ENCODE results near the gene BRCA2. TPM values are rescaled to one million over a fixed set of nuclear protein-coding genes. Genes with fewer than 3 reads are reported as not detected.

Gene BRCA2
- total and polyA plus RNA-seq, 5 donors from 2014 or later = 1.3 to 7.6 (median 2.0) TPM

DNA sequence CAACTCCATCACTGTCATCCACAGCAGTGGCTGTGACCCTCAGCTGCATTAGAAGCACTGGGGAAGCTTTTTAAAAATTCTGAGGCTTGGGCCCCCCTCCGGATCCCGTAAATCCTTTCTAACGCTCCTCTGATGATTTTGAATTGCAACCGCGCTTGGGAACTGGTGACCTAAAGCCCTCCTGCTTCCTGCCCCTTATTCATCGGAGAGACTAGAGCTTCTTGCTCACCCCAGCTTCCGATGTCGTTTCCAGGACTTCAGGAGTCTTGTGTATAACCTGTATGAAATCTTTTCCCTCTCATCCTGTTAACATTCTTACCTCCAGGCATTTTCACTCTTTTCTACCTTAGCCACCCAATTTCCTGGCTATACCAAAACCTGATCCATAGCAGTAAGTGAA, 14.9 kb upstream of the BRCA2 start:
- no peak for ATAC-seq (ENCODE audit: low read depth in 2 of 2)
- Histone ChIP-seq H3K27me3 (ENCODE audit: control insufficient read depth, insufficient read depth, low read length) (peaks cover 37% of the 10 kb centered on the region), H3K36me3 (ENCODE audit: control insufficient read depth, insufficient read depth, low read length) (no peaks in the 10 kb centered on the region), H3K4me3 (ENCODE audit: low read depth, low read length) (no peak overlapping the region), H3K27ac (ENCODE audit: insufficient read depth, low read length, poor library complexity, severe bottlenecking) (no peak overlapping the region), H3K9me3 (ENCODE audit: control insufficient read depth in 2 of 2, low read length in 2 of 2) (no peaks in the 10 kb centered on the region), H3K4me1 (ENCODE audit: control insufficient read depth, insufficient read depth, low read length, poor library complexity, severe bottlenecking) (no peaks in the 10 kb centered on the region)
- Mint-ChIP-seq H3K27ac (no peak overlapping the region), H3K27me3 (peaks cover 30% of the 10 kb centered on the region), H3K4me3 (no peak overlapping the region), H3K4me1 (no peaks in the 10 kb centered on the region), H3K36me3 (no peaks in the 10 kb centered on the region), H3K9me3 (no peaks in the 10 kb centered on the region)
- DNase-seq = no peak

DNA sequence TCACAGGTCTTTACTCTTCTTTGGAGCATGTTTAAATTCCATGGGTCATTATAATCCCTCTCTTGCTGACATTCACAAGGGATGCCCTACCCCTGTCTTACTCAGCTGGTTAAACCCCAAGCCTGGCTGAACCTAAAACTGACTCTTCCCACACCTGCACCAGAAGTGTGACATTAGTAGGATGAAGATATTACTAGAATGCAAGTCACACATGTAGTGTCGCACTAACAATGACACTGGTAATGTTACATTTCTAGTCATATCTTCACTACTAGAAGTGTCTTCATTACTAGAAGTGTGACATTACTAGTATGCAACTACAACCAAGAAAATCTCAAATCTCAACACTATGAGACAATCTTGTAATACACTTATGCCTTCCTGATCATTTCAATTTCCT, 14.4 kb upstream of the BRCA2 start:
- Mint-ChIP-seq H3K27ac (no peak overlapping the region), H3K27me3 (peaks cover 29% of the 10 kb centered on the region)
- H3K4me1 ChIP-seq (ENCODE audit: control insufficient read depth, insufficient read depth, low read length, poor library complexity, severe bottlenecking) = no peaks in the 10 kb centered on the region

DNA sequence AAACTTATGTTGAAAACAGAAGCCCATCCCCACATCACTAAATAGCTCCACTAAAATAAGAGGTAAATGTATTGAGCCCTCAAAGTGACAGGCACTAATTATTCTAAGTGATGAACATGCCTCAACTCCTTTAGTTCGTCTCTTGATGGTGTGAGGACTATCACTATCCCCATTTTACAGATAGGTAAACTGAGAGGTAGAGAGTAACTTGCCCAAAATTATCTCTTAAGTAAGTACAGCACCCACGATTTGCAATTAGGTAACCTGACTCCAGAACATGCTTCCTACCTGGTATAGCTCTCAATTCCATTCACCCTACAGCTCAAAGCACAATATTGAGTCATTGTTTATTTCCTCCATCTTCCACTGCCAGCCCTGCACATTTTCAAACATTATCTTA, 12.8 kb upstream of the BRCA2 start:
- Histone ChIP-seq H3K4me1 (ENCODE audit: control insufficient read depth, insufficient read depth, low read length, poor library complexity, severe bottlenecking) (no peaks in the 10 kb centered on the region), H3K36me3 (ENCODE audit: control insufficient read depth, insufficient read depth, low read length) (no peaks in the 10 kb centered on the region), H3K9me3 (ENCODE audit: control insufficient read depth in 2 of 2, low read length in 2 of 2) (no peaks in the 10 kb centered on the region), H3K27ac (ENCODE audit: insufficient read depth, low read length, poor library complexity, severe bottlenecking) (no peak overlapping the region), H3K27me3 (ENCODE audit: control insufficient read depth, insufficient read depth, low read length) (peaks cover 30% of the 10 kb centered on the region), H3K4me3 (ENCODE audit: low read depth, low read length) (no peak overlapping the region)
- H3K27ac Mint-ChIP-seq = no peak overlapping the region
- H3K4me3 Mint-ChIP-seq = no peak overlapping the region
- H3K27me3 Mint-ChIP-seq = peaks cover 23% of the 10 kb centered on the region
- DNase-seq = no peak
- no peaks in the 10 kb centered on the region for H3K9me3 Mint-ChIP-seq
- no peaks in the 10 kb centered on the region for H3K36me3 Mint-ChIP-seq
- no peaks in the 10 kb centered on the region for H3K4me1 Mint-ChIP-seq
- ATAC-seq (ENCODE audit: low read depth in 2 of 2) = no peak

More for the DNA sequence above, 14.4 kb upstream of the BRCA2 start:
- Histone ChIP-seq H3K4me3 (ENCODE audit: low read depth, low read length) (no peak overlapping the region), H3K27me3 (ENCODE audit: control insufficient read depth, insufficient read depth, low read length) (peaks cover 35% of the 10 kb centered on the region), H3K27ac (ENCODE audit: insufficient read depth, low read length, poor library complexity, severe bottlenecking) (no peak overlapping the region), H3K9me3 (ENCODE audit: control insufficient read depth in 2 of 2, low read length in 2 of 2) (no peaks in the 10 kb centered on the region), H3K36me3 (ENCODE audit: control insufficient read depth, insufficient read depth, low read length) (no peaks in the 10 kb centered on the region)
- Mint-ChIP-seq H3K36me3 (no peaks in the 10 kb centered on the region), H3K4me3 (no peak overlapping the region), H3K4me1 (no peaks in the 10 kb centered on the region), H3K9me3 (no peaks in the 10 kb centered on the region)
- DNase-seq = no peak
- ATAC-seq (ENCODE audit: low read depth in 2 of 2) = no peak

DNA sequence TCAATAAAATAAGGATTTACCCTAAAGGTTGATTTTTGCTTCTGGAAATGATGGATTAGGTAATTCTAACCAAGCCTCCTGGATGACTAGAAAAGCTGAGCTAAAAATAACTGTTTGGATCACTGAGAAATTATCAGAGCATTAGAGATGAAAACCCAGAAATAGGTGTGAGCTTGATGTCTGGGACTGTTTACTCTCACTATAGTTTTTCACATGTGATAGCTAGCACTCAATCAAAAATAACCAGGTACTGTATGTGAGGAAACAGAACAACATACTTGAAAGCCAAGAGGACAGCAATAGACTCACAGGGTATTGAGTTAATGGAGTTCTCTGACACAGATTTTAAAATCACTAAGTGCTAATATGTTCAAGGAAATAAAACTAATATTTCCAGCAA, 9.7 kb upstream of the BRCA2 start:
- Histone ChIP-seq H3K9me3 (ENCODE audit: control insufficient read depth in 2 of 2, low read length in 2 of 2) (no peaks in the 10 kb centered on the region), H3K27ac (ENCODE audit: insufficient read depth, low read length, poor library complexity, severe bottlenecking) (no peak overlapping the region), H3K4me3 (ENCODE audit: low read depth, low read length) (no peak overlapping the region), H3K27me3 (ENCODE audit: control insufficient read depth, insufficient read depth, low read length) (peaks cover 14% of the 10 kb centered on the region), H3K4me1 (ENCODE audit: control insufficient read depth, insufficient read depth, low read length, poor library complexity, severe bottlenecking) (no peaks in the 10 kb centered on the region), H3K36me3 (ENCODE audit: control insufficient read depth, insufficient read depth, low read length) (no peaks in the 10 kb centered on the region)
- peaks cover 13% of the 10 kb centered on the region for H3K27me3 Mint-ChIP-seq
- no peaks in the 10 kb centered on the region for H3K9me3 Mint-ChIP-seq
- H3K36me3 Mint-ChIP-seq = no peaks in the 10 kb centered on the region
- H3K27ac Mint-ChIP-seq = no peak overlapping the region
- H3K4me3 Mint-ChIP-seq = no peak overlapping the region
- ATAC-seq (ENCODE audit: low read depth in 2 of 2) = no peak
- H3K4me1 Mint-ChIP-seq = peaks cover 0 to 13% (median 7%) of the 10 kb centered on the region in 4 donors
- DNase-seq = no peak

DNA sequence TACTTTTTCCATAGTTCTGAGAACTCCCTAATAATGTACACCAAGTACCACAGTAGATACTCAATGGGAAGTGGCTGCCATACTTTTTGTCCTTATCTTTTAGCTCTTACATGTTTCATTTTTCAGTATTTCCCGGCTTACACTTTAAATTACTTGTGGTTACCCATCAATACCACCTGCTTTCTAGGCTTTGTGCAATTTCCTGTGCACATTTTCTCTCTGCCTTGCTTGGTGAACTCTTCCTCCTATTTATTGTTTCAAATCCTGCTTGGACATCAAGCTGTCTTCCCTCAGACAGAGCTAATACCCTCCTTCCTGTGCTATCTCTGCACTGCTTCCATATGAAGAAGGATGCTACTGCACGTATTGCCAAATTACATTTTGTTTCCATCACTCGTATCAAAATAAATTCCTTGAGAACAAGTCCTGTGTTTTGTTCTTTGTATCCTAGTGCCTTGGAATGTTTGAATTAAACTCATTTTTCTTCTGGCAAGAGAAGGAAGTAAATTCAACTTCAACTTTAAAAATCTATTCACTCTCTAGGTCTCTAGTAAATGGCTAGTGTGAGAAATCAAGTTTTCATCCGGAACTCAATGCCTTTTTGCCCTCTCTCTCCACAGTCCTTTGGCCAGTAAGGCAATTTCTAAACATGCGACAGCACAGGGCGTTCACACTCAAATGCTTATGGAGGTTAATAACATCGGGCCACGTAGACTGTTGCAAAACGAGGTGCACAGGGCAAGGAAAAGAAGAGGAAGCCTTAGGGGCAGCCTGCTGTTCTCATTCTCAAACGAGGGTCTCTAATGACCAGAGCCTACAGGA, 5.8 kb upstream of the BRCA2 start:
- DNase-seq = no peak
- no peak overlapping the region for H3K4me3 Mint-ChIP-seq
- H3K27ac Mint-ChIP-seq = no peak overlapping the region

DNA sequence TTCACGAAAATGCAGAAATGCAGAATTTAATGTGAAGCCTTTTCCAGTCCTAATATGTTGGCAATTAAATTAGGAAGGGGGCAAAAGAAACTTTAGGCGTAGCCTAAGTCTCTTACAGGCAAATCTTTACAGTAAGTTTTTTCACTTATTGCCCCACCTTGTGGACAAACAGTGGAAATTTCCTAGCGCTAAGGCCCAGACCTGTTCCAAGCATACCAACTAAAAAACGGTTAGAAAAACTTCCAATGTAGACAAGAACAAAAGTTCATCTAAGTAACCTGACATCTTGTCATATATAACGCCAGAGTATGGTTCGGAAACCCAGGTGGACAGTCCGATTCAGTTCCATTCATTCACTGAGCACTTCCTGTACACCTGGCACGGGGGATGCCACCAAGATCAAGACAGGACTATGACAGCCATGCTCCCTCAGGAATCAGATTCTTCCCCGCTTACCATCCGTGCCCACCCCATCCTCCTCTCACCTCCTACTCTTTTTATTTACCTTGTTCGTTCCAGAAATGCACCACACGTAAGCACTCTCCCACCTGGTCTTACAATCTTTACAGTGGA, 5.1 kb upstream of the BRCA2 start:
- H3K36me3 Mint-ChIP-seq = no peaks in the 10 kb centered on the region
- H3K27ac ChIP-seq (ENCODE audit: insufficient read depth, low read length, poor library complexity, severe bottlenecking) = no peak overlapping the region
- peaks cover 4% of the 10 kb centered on the region for H3K27me3 ChIP-seq (ENCODE audit: control insufficient read depth, insufficient read depth, low read length)
- peaks cover 0 to 22% (median 12%) of the 10 kb centered on the region in 4 donors for H3K4me1 Mint-ChIP-seq
- peak in 2 of 3 donors; percentile 44 to 69 for DNase-seq
- H3K4me3 ChIP-seq (ENCODE audit: low read depth, low read length) = peak overlapping the region; percentile 22
- H3K27me3 Mint-ChIP-seq = peaks cover 13% of the 10 kb centered on the region
- no peaks in the 10 kb centered on the region for H3K9me3 ChIP-seq (ENCODE audit: control insufficient read depth in 2 of 2, low read length in 2 of 2)
- no peaks in the 10 kb centered on the region for H3K36me3 ChIP-seq (ENCODE audit: control insufficient read depth, insufficient read depth, low read length)
- peak overlapping the region in 1 of 4 donors; percentile 73 for H3K4me3 Mint-ChIP-seq
- peaks cover 6% of the 10 kb centered on the region for H3K4me1 ChIP-seq (ENCODE audit: control insufficient read depth, insufficient read depth, low read length, poor library complexity, severe bottlenecking)
- no peak overlapping the region for H3K27ac Mint-ChIP-seq
- no peaks in the 10 kb centered on the region for H3K9me3 Mint-ChIP-seq
- ATAC-seq (ENCODE audit: low read depth in 2 of 2) = peak; percentile 52 to 57

More for the DNA sequence above, 5.8 kb upstream of the BRCA2 start:
- H3K27me3 Mint-ChIP-seq = peaks cover 13% of the 10 kb centered on the region
- no peaks in the 10 kb centered on the region for H3K9me3 ChIP-seq (ENCODE audit: control insufficient read depth in 2 of 2, low read length in 2 of 2)
- H3K27me3 ChIP-seq (ENCODE audit: control insufficient read depth, insufficient read depth, low read length) = peaks cover 4% of the 10 kb centered on the region
- no peaks in the 10 kb centered on the region for H3K9me3 Mint-ChIP-seq
- no peaks in the 10 kb centered on the region for H3K4me1 ChIP-seq (ENCODE audit: control insufficient read depth, insufficient read depth, low read length, poor library complexity, severe bottlenecking)
- ATAC-seq (ENCODE audit: low read depth in 2 of 2) = no peak
- H3K36me3 Mint-ChIP-seq = no peaks in the 10 kb centered on the region
- no peak overlapping the region for H3K27ac ChIP-seq (ENCODE audit: insufficient read depth, low read length, poor library complexity, severe bottlenecking)
- no peaks in the 10 kb centered on the region for H3K36me3 ChIP-seq (ENCODE audit: control insufficient read depth, insufficient read depth, low read length)
- peak overlapping the region; percentile 22 for H3K4me3 ChIP-seq (ENCODE audit: low read depth, low read length)
- H3K4me1 Mint-ChIP-seq = peaks cover 0 to 15% (median 9%) of the 10 kb centered on the region in 4 donors

DNA sequence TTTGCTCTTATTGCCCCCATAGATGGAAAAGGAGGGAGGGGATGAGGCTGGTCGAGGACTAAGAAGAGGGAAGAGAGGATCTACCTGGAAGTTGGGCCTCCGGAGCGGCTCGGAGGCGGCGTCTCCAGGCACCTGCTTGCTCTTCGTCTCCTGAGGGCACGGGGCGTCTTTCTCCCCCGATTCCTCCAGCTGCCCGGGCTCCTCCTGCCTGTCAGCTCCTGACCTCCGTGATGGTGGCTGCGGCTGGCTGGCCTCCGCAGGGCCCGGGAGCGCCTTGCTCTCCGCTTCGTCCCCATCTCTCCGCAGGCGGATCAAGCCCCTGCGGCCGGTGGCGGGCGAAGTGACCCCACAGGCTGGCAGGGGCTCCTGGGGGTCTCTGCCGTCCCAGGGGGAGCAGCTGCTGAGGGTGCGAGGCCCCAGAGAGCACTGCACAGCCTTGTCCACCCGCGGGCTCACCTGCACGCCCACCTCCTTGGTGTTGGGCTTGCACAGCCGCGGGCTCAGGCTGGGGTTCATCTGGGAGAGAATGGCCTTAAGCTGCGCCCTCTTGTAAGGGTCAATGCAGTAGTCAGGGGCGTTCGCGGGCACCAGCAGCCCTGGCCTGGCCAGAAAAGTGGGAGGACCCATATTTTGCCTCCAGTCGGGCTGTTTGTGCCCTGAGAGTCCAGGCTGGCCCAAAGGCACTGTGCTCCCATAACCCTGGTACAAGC, 4.0 kb upstream of the BRCA2 start:
- peak overlapping the region in 1 of 3 donors; percentile 48 for H3K27ac Mint-ChIP-seq
- peaks cover 10% of the 10 kb centered on the region for H3K4me1 ChIP-seq (ENCODE audit: control insufficient read depth, insufficient read depth, low read length, poor library complexity, severe bottlenecking)
- H3K27me3 Mint-ChIP-seq = peaks cover 7% of the 10 kb centered on the region
- no peaks in the 10 kb centered on the region for H3K9me3 ChIP-seq (ENCODE audit: control insufficient read depth in 2 of 2, low read length in 2 of 2)
- DNase-seq = no peak
- H3K4me3 Mint-ChIP-seq = no peak overlapping the region
- H3K4me3 ChIP-seq (ENCODE audit: low read depth, low read length) = no peak overlapping the region
- H3K4me1 Mint-ChIP-seq = peaks cover 0 to 30% (median 16%) of the 10 kb centered on the region in 4 donors
- H3K27me3 ChIP-seq (ENCODE audit: control insufficient read depth, insufficient read depth, low read length) = peaks cover under 1% of the 10 kb centered on the region
- no peaks in the 10 kb centered on the region for H3K36me3 Mint-ChIP-seq
- no peaks in the 10 kb centered on the region for H3K9me3 Mint-ChIP-seq
- no peaks in the 10 kb centered on the region for H3K36me3 ChIP-seq (ENCODE audit: control insufficient read depth, insufficient read depth, low read length)
- no peak overlapping the region for H3K27ac ChIP-seq (ENCODE audit: insufficient read depth, low read length, poor library complexity, severe bottlenecking)
- ATAC-seq (ENCODE audit: low read depth in 2 of 2) = no peak
